Hepatocyte (in vitro differentiated cells): ENCODE data around the gene SPIB.

Experiments used
- EZH2 ChIP-seq: fragments of 200-600 bp; sonication (generic); IDR thresholded peaks from 2 replicates; pipeline ENCODE4 v1.6.1; 2016; ENCODE audit warnings: antibody characterized with exemption, mild to moderate bottlenecking, borderline replicate concordance
- EZH2phosphoT487 ChIP-seq: fragments of 200-600 bp; sonication (generic); IDR thresholded peaks from one replicate; pipeline ENCODE4 v1.6.1; 2018; ENCODE audit warnings: antibody characterized with exemption, mild to moderate bottlenecking, low read depth, moderate library complexity; ENCODE audit not compliant: unreplicated experiment, severe bottlenecking
- TF ChIP-seq, protein P1 (sequence below): fragments of 200-600 bp; sonication (generic); IDR thresholded peaks from 2 replicates; pipeline ENCODE4 v1.5.1; 2016; ENCODE audit warnings: antibody characterized with exemption, mild to moderate bottlenecking; ENCODE audit not compliant: poor library complexity

GRCh38 chr19:50392759-50393158 lies 26.0 kb upstream of the SPIB start:
- TF ChIP-seq, protein P1, sequence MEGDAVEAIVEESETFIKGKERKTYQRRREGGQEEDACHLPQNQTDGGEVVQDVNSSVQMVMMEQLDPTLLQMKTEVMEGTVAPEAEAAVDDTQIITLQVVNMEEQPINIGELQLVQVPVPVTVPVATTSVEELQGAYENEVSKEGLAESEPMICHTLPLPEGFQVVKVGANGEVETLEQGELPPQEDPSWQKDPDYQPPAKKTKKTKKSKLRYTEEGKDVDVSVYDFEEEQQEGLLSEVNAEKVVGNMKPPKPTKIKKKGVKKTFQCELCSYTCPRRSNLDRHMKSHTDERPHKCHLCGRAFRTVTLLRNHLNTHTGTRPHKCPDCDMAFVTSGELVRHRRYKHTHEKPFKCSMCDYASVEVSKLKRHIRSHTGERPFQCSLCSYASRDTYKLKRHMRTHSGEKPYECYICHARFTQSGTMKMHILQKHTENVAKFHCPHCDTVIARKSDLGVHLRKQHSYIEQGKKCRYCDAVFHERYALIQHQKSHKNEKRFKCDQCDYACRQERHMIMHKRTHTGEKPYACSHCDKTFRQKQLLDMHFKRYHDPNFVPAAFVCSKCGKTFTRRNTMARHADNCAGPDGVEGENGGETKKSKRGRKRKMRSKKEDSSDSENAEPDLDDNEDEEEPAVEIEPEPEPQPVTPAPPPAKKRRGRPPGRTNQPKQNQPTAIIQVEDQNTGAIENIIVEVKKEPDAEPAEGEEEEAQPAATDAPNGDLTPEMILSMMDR: no peak
- no peak for TF ChIP-seq EZH2
- TF ChIP-seq EZH2phosphoT487: no peak
